ENCODE results near the gene EFCAB6.

DNA sequence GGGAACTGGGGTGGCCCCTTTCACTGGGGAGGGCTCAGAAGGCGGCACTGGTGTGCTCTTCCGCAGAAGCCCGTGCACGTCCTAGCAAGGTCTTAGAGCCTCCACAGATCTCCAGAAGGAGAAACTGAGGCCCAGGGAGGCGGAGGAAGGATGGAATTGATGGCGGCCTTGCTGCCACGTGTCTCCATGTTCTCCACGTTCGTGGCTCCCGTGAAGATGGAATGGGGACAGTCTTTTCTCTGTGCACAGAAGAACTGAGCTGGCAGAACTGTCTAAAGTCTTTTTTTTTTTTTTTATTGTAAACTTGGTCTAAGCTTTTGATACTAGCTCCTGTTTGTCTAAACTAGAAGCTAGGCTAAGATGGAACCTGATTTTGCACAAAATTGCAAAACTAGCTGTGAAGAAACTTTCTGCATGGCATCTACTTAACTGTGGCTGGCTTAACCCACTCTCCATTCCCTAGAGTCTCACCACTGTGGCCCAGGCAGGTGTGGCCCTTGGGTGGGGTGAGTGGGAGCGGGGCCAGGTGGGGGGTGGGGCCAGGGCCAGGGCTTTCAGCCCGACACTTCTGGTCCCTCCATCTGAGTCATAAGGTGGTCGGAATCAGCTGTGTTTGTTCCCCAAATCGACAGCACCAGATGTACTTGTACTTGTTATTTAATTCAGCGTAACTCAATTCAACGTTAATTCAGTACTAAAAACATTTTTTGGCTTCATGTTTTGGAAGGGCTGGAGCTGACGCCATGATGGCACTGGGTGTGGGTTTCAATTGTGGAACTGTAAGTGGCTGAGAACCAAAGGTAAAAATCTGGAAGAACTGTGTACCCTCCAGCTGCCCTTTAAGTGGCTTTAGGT is 279.6 kb downstream of the EFCAB6 start:
- no peak for TF ChIP-seq EGR1 (IDR thresholded peaks at IDR 0.05; ENCODE audit: low read depth in 2 of 2)
- no peak for TF ChIP-seq GABPA (IDR thresholded peaks at IDR 0.05 in 1 of 2, conservative IDR thresholded peaks at IDR 0.05 in 1 of 2)
- no peak for TF ChIP-seq RAD21 (IDR thresholded peaks at IDR 0.05)
- TF ChIP-seq, protein P1, sequence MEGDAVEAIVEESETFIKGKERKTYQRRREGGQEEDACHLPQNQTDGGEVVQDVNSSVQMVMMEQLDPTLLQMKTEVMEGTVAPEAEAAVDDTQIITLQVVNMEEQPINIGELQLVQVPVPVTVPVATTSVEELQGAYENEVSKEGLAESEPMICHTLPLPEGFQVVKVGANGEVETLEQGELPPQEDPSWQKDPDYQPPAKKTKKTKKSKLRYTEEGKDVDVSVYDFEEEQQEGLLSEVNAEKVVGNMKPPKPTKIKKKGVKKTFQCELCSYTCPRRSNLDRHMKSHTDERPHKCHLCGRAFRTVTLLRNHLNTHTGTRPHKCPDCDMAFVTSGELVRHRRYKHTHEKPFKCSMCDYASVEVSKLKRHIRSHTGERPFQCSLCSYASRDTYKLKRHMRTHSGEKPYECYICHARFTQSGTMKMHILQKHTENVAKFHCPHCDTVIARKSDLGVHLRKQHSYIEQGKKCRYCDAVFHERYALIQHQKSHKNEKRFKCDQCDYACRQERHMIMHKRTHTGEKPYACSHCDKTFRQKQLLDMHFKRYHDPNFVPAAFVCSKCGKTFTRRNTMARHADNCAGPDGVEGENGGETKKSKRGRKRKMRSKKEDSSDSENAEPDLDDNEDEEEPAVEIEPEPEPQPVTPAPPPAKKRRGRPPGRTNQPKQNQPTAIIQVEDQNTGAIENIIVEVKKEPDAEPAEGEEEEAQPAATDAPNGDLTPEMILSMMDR (IDR thresholded peaks at IDR 0.05; ENCODE audit: low read depth, low read length, missing input control), result no peak
- no peak for TF ChIP-seq FOXA1 (IDR thresholded peaks at IDR 0.05)
- TF ChIP-seq TAF1 (conservative IDR thresholded peaks at IDR 0.05), result no peak
- TF ChIP-seq, protein P2, sequence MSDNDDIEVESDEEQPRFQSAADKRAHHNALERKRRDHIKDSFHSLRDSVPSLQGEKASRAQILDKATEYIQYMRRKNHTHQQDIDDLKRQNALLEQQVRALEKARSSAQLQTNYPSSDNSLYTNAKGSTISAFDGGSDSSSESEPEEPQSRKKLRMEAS (IDR thresholded peaks at IDR 0.05), result no peak
- no peak for TF ChIP-seq YY1 (IDR thresholded peaks at IDR 0.05)
